Right ventricle myocardium superior (tissue), 1 donor: Measurements from ENCODE around the gene TBX19. TPM values are rescaled to one million over a fixed set of nuclear protein-coding genes. Genes with fewer than 3 reads are reported as not detected.

Experiments used
- ATAC-seq: fragments of 200-7000 bp; cut with Tn5 transposase; one replicate; pipeline ENCODE4 v1.9.1; 2020; ENCODE audit warnings: mild to moderate bottlenecking; ENCODE audit not compliant: poor library complexity
- DNase-seq: peaks from one replicate; pipeline ENCODE4 v3.0.0-alpha.2; 2020
- intact Hi-C: fragments of 100-400 bp; cut with DNase I; formaldehyde crosslinking; loops from one replicate; pipeline ENCODE4 v1.11.2; 2022
- total RNA-seq: library from RNA; stranded (reverse); fragmentation: NEBNext Ultra II Directional; extraction: Animal tissue kit (Norgen Biotek cat#: 25700); gene quantifications from one replicate; pipeline ENCODE4 v1.2.1, GENCODE V29; 2021
- donor health status: DM: no; HTN: yes; CAD: no; lungs with severe emphysema.

The TBX19 gene
- total RNA-seq, 1 donor from 2014 or later = 0.40 TPM

- intact Hi-C loops = no loop called here
- no peak for ATAC-seq
- DNase-seq = no peak
These were observed 32.3 kb downstream of the TBX19 start for GRCh38 chr1:168312718-168313604.

- DNase-seq (no peak), ATAC-seq (peak; percentile 64)
- intact Hi-C loops = no loop called here
These were observed 35.5 kb downstream of the TBX19 start for GRCh38 chr1:168316142-168316541.

- intact Hi-C loops = no loop called here
- no peak for ATAC-seq
These were observed 36.6 kb downstream of the TBX19 start for GRCh38 chr1:168317309-168317708.

GRCh38 chr1:168319691-168320090 lies 39.0 kb downstream of the TBX19 start:
- DNase-seq = no peak
- intact Hi-C loops = no loop called here
- no peak for ATAC-seq

More at GRCh38 chr1:168317309-168317708, 36.6 kb downstream of the TBX19 start:
- DNase-seq = no peak

GRCh38 chr1:168320149-168320548 lies 39.5 kb downstream of the TBX19 start:
- intact Hi-C loops = no loop called here
- DNase-seq (no peak), ATAC-seq (no peak)

- intact Hi-C loops = no loop called here
- ATAC-seq (peak; percentile 83), DNase-seq (no peak)
These were observed 40.2 kb downstream of the TBX19 start for GRCh38 chr1:168320800-168321450.

GRCh38 chr1:168321945-168322344 lies 41.3 kb downstream of the TBX19 start:
- intact Hi-C loops = no loop called here
- no peak for DNase-seq
- peak; percentile 67 for ATAC-seq

- ATAC-seq = no peak
- intact Hi-C loops = no loop called here
- no peak for DNase-seq
These were observed 44.2 kb downstream of the TBX19 start for GRCh38 chr1:168324745-168325425.

- no peak for DNase-seq
- intact Hi-C loops = no loop called here
- no peak for ATAC-seq
These were observed 48.2 kb downstream of the TBX19 start for GRCh38 chr1:168328731-168329364.

- DNase-seq (no peak), ATAC-seq (no peak)
- intact Hi-C loops = no loop called here
These were observed 49.6 kb downstream of the TBX19 start for GRCh38 chr1:168330285-168330684.

GRCh38 chr1:168331569-168331968 lies 50.9 kb downstream of the TBX19 start:
- DNase-seq (no peak), ATAC-seq (no peak)
- intact Hi-C loops = no loop called here

- ATAC-seq (no peak), DNase-seq (no peak)
- intact Hi-C loops = no loop called here
These were observed 53.0 kb downstream of the TBX19 start for GRCh38 chr1:168333562-168334276.

- no peak for DNase-seq
- intact Hi-C loops = no loop called here
- no peak for ATAC-seq
These were observed 54.8 kb downstream of the TBX19 start for GRCh38 chr1:168335500-168335899.

- DNase-seq (no peak), ATAC-seq (no peak)
- intact Hi-C loops = no loop called here
These were observed 58.2 kb downstream of the TBX19 start for GRCh38 chr1:168338589-168339503.

- no peak for ATAC-seq
- intact Hi-C loops = loop anchor here (5.0 kb wide), 1 partner anchor 1006 kb away; no protein-coding TSS in a partner anchor
- DNase-seq = no peak
These were observed 60.3 kb downstream of the TBX19 start for GRCh38 chr1:168340781-168341482.

GRCh38 chr1:168341483-168341975 lies 60.9 kb downstream of the TBX19 start:
- ATAC-seq = peak; percentile 41
- DNase-seq = no peak
- intact Hi-C loops = loop anchor here (5.0 kb wide), 1 partner anchor 1006 kb away; no protein-coding TSS in a partner anchor
